A549 (cell line): ENCODE measurements around the gene COX7A2. TPM values are rescaled to one million over a fixed set of nuclear protein-coding genes. Genes with fewer than 3 reads are reported as not detected.

Source experiments
- ATAC-seq, 2 experiments: fragments of 200-7000 bp in 1 of 2; fragments of >200 bp in 1 of 2; cut with Nextera tagmentation in 1 of 2; cut with Tn5 transposase in 1 of 2; 3 replicates each; pipeline versions ENCODE4 v1.8.0 to v1.9.1; 2018 to 2020; ENCODE audit warnings: mild to moderate bottlenecking in 1 of 2, moderate library complexity in 1 of 2
- CTCF ChIA-PET: fragments of 300-600 bp; sonication (Branson Sonifier 250); formaldehyde crosslinking; extraction: SDS; loops from one replicate; lab custom pipeline; 2021; ENCODE audit warnings: antibody characterized with exemption, inconsistent platforms; lab: Yijun Ruan, JAX
- POLR2A ChIA-PET: fragments of 350-600 bp; formaldehyde crosslinking; extraction: SDS; loops from one replicate; lab custom pipeline; 2021; ENCODE audit warnings: antibody characterized with exemption, inconsistent platforms; lab: Yijun Ruan, JAX
- DNase-seq, 2 experiments: peaks; one replicate each; pipeline versions ENCODE4 v3.0.0 to v3.0.0-alpha.2; 2011 to 2016; ENCODE audit warnings: low read depth in 1 of 2, low spot score in 1 of 2
- FAIRE-seq: peaks from 2 replicates; lab custom pipeline; 2011; peaks lifted over from hg19 to GRCh38; lab: Jason Lieb, UNC
- H3K27ac ChIP-seq, 2 experiments: fragments of >200 bp; sonication (Bioruptor Twin); formaldehyde crosslinking; 3 replicates each; pipeline ENCODE4 v1.5.1; 2016 to 2017
- H3K4me1 ChIP-seq: fragments of >200 bp; sonication (Bioruptor Twin); formaldehyde crosslinking; 3 replicates; pipeline ENCODE4 v1.6.1; 2016
- H3K4me2 ChIP-seq: fragments of >200 bp; sonication (Bioruptor Twin); formaldehyde crosslinking; 3 replicates; pipeline ENCODE4 v1.6.1; 2016
- H3K4me3 ChIP-seq: fragments of >200 bp; sonication (Bioruptor Twin); formaldehyde crosslinking; 3 replicates; pipeline ENCODE4 v1.5.1; 2016
- H3K9me3 ChIP-seq: fragments of >200 bp; sonication (Bioruptor Twin); formaldehyde crosslinking; 3 replicates; pipeline ENCODE4 v1.6.1; 2016
- BCL3 ChIP-seq: fragments of >200 bp; sonication (Bioruptor Twin); formaldehyde crosslinking; IDR thresholded peaks from 3 replicates; pipeline ENCODE4 v1.6.1; 2016
- CTCF ChIP-seq: fragments of >200 bp; sonication (Bioruptor Twin); formaldehyde crosslinking; IDR thresholded peaks from 3 replicates; pipeline ENCODE4 v1.5.1; 2016
- E2F6 ChIP-seq: IDR thresholded peaks from 2 replicates; pipeline ENCODE4 v1.6.1; 2012; ENCODE audit warnings: low read depth, borderline replicate concordance
- ELK1 ChIP-seq: fragments of 150-350 bp; IDR thresholded peaks from 2 replicates; pipeline ENCODE4 v1.6.1; 2014; ENCODE audit warnings: low read depth, mild to moderate bottlenecking, low read length
- EP300 ChIP-seq, 2 experiments: fragments of >200 bp; sonication (Bioruptor Twin); formaldehyde crosslinking; IDR thresholded peaks; 2 replicates in 1 of 2; 3 replicates in 1 of 2; pipeline ENCODE4 v1.6.1; 2016 to 2017
- FOSL2 ChIP-seq, 2 experiments: fragments of 450-650 bp in 1 of 2; fragments of >200 bp in 1 of 2; sonication (Bioruptor Twin) in 1 of 2; formaldehyde crosslinking; IDR thresholded peaks; 2 replicates each; pipeline versions ENCODE4 v1.5.0 to v1.6.1; 2016 to 2020; ENCODE audit warnings: mild to moderate bottlenecking in 1 of 2, moderate library complexity in 1 of 2
- GATA3 ChIP-seq: IDR thresholded peaks from 2 replicates; pipeline ENCODE4 v1.6.1; 2012; ENCODE audit warnings: borderline replicate concordance
- HDAC2 ChIP-seq: fragments of 200-600 bp; sonication (generic); IDR thresholded peaks from 2 replicates; pipeline ENCODE4 v1.6.1; 2016
- HES2 ChIP-seq: fragments of >200 bp; sonication (Bioruptor Twin); formaldehyde crosslinking; IDR thresholded peaks from 2 replicates; pipeline ENCODE4 v1.6.1; 2016
- HEYL ChIP-seq: fragments of 250-450 bp; sonication (Bioruptor Pico); IDR thresholded peaks from 2 replicates; pipeline ENCODE4 v1.8.0; 2021; ENCODE audit warnings: mild to moderate bottlenecking, moderate library complexity
- HMGXB4 ChIP-seq: fragments of 250-450 bp; sonication (Bioruptor Pico); IDR thresholded peaks from 2 replicates; pipeline ENCODE4 v1.5.0; 2021; ENCODE audit warnings: mild to moderate bottlenecking, moderate library complexity, borderline replicate concordance
- HOXA7 ChIP-seq: fragments of 250-450 bp; sonication (Bioruptor Pico); IDR thresholded peaks from 2 replicates; pipeline ENCODE4 v1.5.0; 2020; ENCODE audit warnings: mild to moderate bottlenecking, moderate library complexity
- JUNB ChIP-seq: fragments of >200 bp; sonication (Bioruptor Twin); formaldehyde crosslinking; IDR thresholded peaks from 2 replicates; pipeline ENCODE4 v1.6.1; 2016
- KDM1A ChIP-seq: fragments of 200-600 bp; sonication (generic); IDR thresholded peaks from 2 replicates; pipeline ENCODE4 v1.6.1; 2016; ENCODE audit warnings: low read depth, mild to moderate bottlenecking
- MAZ ChIP-seq: fragments of 150-350 bp; IDR thresholded peaks from 2 replicates; pipeline ENCODE4 v1.6.1; 2014; ENCODE audit warnings: antibody characterized with exemption, low read depth, low read length, borderline replicate concordance
- NPAS2 ChIP-seq: fragments of 250-450 bp; sonication (Bioruptor Pico); IDR thresholded peaks from 2 replicates; pipeline ENCODE4 v1.8.0; 2022; ENCODE audit warnings: mild to moderate bottlenecking, moderate library complexity, borderline replicate concordance
- NR3C1 ChIP-seq: fragments of >200 bp; sonication (Bioruptor Twin); formaldehyde crosslinking; IDR thresholded peaks from 3 replicates; pipeline ENCODE4 v1.6.1; 2017
- PHF8 ChIP-seq: fragments of 200-600 bp; sonication (generic); IDR thresholded peaks from 2 replicates; pipeline ENCODE4 v1.6.1; 2016; ENCODE audit warnings: low read depth, mild to moderate bottlenecking, antibody characterized with exemption, moderate library complexity, borderline replicate concordance
- RAD21 ChIP-seq, 2 experiments: fragments of >200 bp in 1 of 2; sonication (Bioruptor Twin) in 1 of 2; formaldehyde crosslinking in 1 of 2; IDR thresholded peaks in 1 of 2; conservative IDR thresholded peaks in 1 of 2; 2 replicates in 1 of 2; 3 replicates in 1 of 2; pipeline ENCODE4 v1.6.1; 2012 to 2018; ENCODE audit warnings: inconsistent platforms in 1 of 2
- RCOR1 ChIP-seq: fragments of 150-350 bp; IDR thresholded peaks from 2 replicates; pipeline ENCODE4 v1.6.1; 2014; ENCODE audit warnings: antibody characterized with exemption, low read length, low read depth
- RFX5 ChIP-seq: fragments of 450-650 bp; IDR thresholded peaks from 2 replicates; pipeline ENCODE4 v1.7.1; 2014; ENCODE audit warnings: antibody characterized with exemption, mild to moderate bottlenecking, moderate library complexity
- SMC3 ChIP-seq: fragments of >200 bp; sonication (Bioruptor Twin); formaldehyde crosslinking; IDR thresholded peaks from 3 replicates; pipeline ENCODE4 v1.6.1; 2018; ENCODE audit warnings: inconsistent platforms
- SREBF2 ChIP-seq: fragments of 450-650 bp; IDR thresholded peaks from 2 replicates; pipeline ENCODE4 v1.6.1; 2014; ENCODE audit warnings: mild to moderate bottlenecking, moderate library complexity
- USF2 ChIP-seq: fragments of 450-650 bp; IDR thresholded peaks from 2 replicates; pipeline ENCODE4 v1.6.1; 2014; ENCODE audit warnings: antibody characterized with exemption
- ZNF302 ChIP-seq: fragments of 250-450 bp; sonication (Bioruptor Pico); IDR thresholded peaks from 2 replicates; pipeline ENCODE4 v1.9.0; 2021; ENCODE audit warnings: inconsistent platforms, mild to moderate bottlenecking, moderate library complexity
- WGBS: methylation state at CpG from one replicate; pipeline ENCODE4 v1.1.6; 2017; ENCODE audit errors: missing lambda C conversion rate; 5-methylcytosine and 5-hydroxymethylcytosine counted together
- polyA plus RNA-seq, 4 experiments: library from polyadenylated mRNA; depleted of rRNA in 3 of 4; stranded (reverse); fragments of >200 nt; fragmentation: RNase III in 1 of 4; extraction: RNeasy Plus Mini Kit Qiagen cat#74134 plus additional on column Dnase treatment in 1 of 4; gene quantifications; 2 replicates in 3 of 4; 3 replicates in 1 of 4; pipeline ENCODE4 v1.2.3, GENCODE V29; 2011 to 2017

The COX7A2 gene
- polyA plus RNA-seq, 2 of the 4 experiments (the other 2 are of a cell fraction): 271 to 464 TPM

- CTCF ChIA-PET: interaction anchor here (0.6 to 1.2 kb wide), 8 partner anchors 11 to 1577 kb away, joined by 3 to 4 read pairs (median 3); partner anchors contain the start of gene SLC17A5
- H3K27ac ChIP-seq: no peak overlapping the region
- peak; percentile 36 to 52 for DNase-seq
- H3K4me1 ChIP-seq: no peaks in the 10 kb centered on the region
- peak; percentile 85 to 91 for ATAC-seq
- no peak overlapping the region for H3K4me3 ChIP-seq
- POLR2A ChIA-PET: no interaction called here
- 53% methylated on average over 10 of the region's 10 CpGs for WGBS
- no peak for FAIRE-seq
- TF ChIP-seq SMC3 (peak; percentile 35; the same call in 1 of the 3 replicates), JUNB (no peak), E2F6 (no peak), CTCF (peak; percentile 69), HES2 (no peak), RAD21 (conservative IDR thresholded peaks at IDR 0.05 in 1 of 2, IDR thresholded peaks at IDR 0.05 in 1 of 2) (peak; percentile 62 to 67)
- H3K4me2 ChIP-seq: peak overlapping the region; percentile 35; the same call in 2 of the 3 replicates
- H3K9me3 ChIP-seq: no peaks in the 10 kb centered on the region
These were observed 12.9 kb downstream of the COX7A2 start for GRCh38 chr6:75230484-75231325.

- no peak overlapping the region for H3K27ac ChIP-seq
- no peaks in the 10 kb centered on the region for H3K4me1 ChIP-seq
- TF ChIP-seq USF2 (no peak), HEYL (CRISPR knock-in tag) (no peak), HDAC2 (no peak), PHF8 (no peak), SREBF2 (no peak), MAZ (no peak), FOSL2 (IDR thresholded peaks at IDR 0.05) (no peak), FOSL2 (CRISPR knock-in tag; IDR thresholded peaks at IDR 0.05) (no peak), HOXA7 (no peak), NPAS2 (CRISPR knock-in tag) (no peak), JUNB (no peak), RCOR1 (no peak), BCL3 (no peak), ELK1 (no peak), GATA3 (no peak), HMGXB4 (no peak), KDM1A (no peak), NR3C1 (no peak), RFX5 (no peak), ZNF302 (no peak), EP300 (IDR thresholded peaks at IDR 0.05) (no peak)
- TF ChIP-seq, all 56 proteins: peak for 0
- FAIRE-seq: no peak
- Histone ChIP-seq H3K9me3 (no peaks in the 10 kb centered on the region), H3K4me2 (no peak overlapping the region), H3K4me3 (no peak overlapping the region)
- no peak for ATAC-seq
- POLR2A ChIA-PET: no interaction called here
- 61% methylated on average over 6 of the region's 6 CpGs for WGBS
- no peak for DNase-seq
- CTCF ChIA-PET: interaction anchor here (1.9 to 3.6 kb wide), 2 partner anchors 13 to 15 kb away, joined by 5 to 18 read pairs; no protein-coding TSS in a partner anchor
These were observed 19.2 kb downstream of the COX7A2 start for GRCh38 chr6:75224303-75224926.
